Astrocyte (in vitro differentiated cells and primary cell): Measurements from ENCODE around the gene MICALL1. TPM values are rescaled to one million over a fixed set of nuclear protein-coding genes. Genes with fewer than 3 reads are reported as not detected.
A peak's percentile ranks its signal among the peaks of the same experiment; 100 is the strongest.

ENCODE experiments used
- DNase-seq: peaks from one replicate; pipeline ENCODE4 v3.0.0-alpha.2; 2010; ENCODE audit warnings: low read depth
- FAIRE-seq: peaks from 2 replicates; lab custom pipeline; 2011; peaks lifted over from hg19 to GRCh38; lab: Jason Lieb, UNC
- H2AFZ ChIP-seq: 2 replicates; pipeline ENCODE4 v1.6.0; 2012; ENCODE audit warnings: low read depth, low read length, inconsistent platforms
- H3K27ac ChIP-seq: 2 replicates; pipeline ENCODE4 v1.5.1; 2011; ENCODE audit warnings: low read depth, low read length, inconsistent platforms
- H3K27me3 ChIP-seq: 2 replicates; pipeline ENCODE4 v1.6.0; 2011; ENCODE audit warnings: low read length, inconsistent platforms; ENCODE audit not compliant: insufficient read depth
- H3K36me3 ChIP-seq: 2 replicates; pipeline ENCODE4 v1.5.1; 2011; ENCODE audit warnings: low read length, inconsistent platforms; ENCODE audit not compliant: insufficient read depth
- H3K4me1 ChIP-seq: 2 replicates; pipeline ENCODE4 v1.5.1; 2011; ENCODE audit warnings: low read length, inconsistent platforms; ENCODE audit not compliant: insufficient read depth
- H3K4me2 ChIP-seq: 2 replicates; pipeline ENCODE4 v1.6.0; 2012; ENCODE audit warnings: low read length, inconsistent platforms
- H3K4me3 ChIP-seq: 2 replicates; pipeline ENCODE4 v1.5.1; 2011; ENCODE audit warnings: low read depth, mild to moderate bottlenecking, low read length, inconsistent platforms; ENCODE audit not compliant: insufficient read depth
- H3K79me2 ChIP-seq: 2 replicates; pipeline ENCODE4 v1.6.0; 2012; ENCODE audit warnings: mild to moderate bottlenecking, low read length, inconsistent platforms; ENCODE audit not compliant: insufficient read depth
- H3K9ac ChIP-seq: 2 replicates; pipeline ENCODE4 v1.6.0; 2012; ENCODE audit warnings: mild to moderate bottlenecking, low read length, inconsistent platforms
- H3K9me3 ChIP-seq: 2 replicates; pipeline ENCODE4 v1.5.1; 2012; ENCODE audit warnings: low read depth, mild to moderate bottlenecking, low read length, inconsistent platforms; ENCODE audit not compliant: insufficient read depth
- H4K20me1 ChIP-seq: 2 replicates; pipeline ENCODE4 v1.6.0; 2012; ENCODE audit warnings: low read length, inconsistent platforms; ENCODE audit not compliant: insufficient read depth
- H3K27ac Mint-ChIP-seq: one replicate; pipeline ENCODE4 v1.8.0; 2021; ENCODE audit warnings: mild to moderate bottlenecking, mixed read lengths; ENCODE audit not compliant: unreplicated experiment
- H3K27me3 Mint-ChIP-seq: one replicate; pipeline ENCODE4 v1.8.0; 2021; ENCODE audit warnings: low read depth, mixed read lengths; ENCODE audit not compliant: unreplicated experiment
- H3K36me3 Mint-ChIP-seq: one replicate; pipeline ENCODE4 v1.8.0; 2021; ENCODE audit warnings: low read depth, mixed read lengths; ENCODE audit not compliant: unreplicated experiment
- H3K4me1 Mint-ChIP-seq: one replicate; pipeline ENCODE4 v1.8.0; 2021; ENCODE audit warnings: low read depth, mixed read lengths; ENCODE audit not compliant: unreplicated experiment
- H3K4me3 Mint-ChIP-seq: one replicate; pipeline ENCODE4 v1.8.0; 2021; ENCODE audit warnings: mild to moderate bottlenecking, moderate library complexity, mixed read lengths; ENCODE audit not compliant: unreplicated experiment
- H3K9me3 Mint-ChIP-seq: one replicate; pipeline ENCODE4 v1.8.0; 2021; ENCODE audit warnings: mild to moderate bottlenecking, mixed read lengths; ENCODE audit not compliant: unreplicated experiment
- EZH2 ChIP-seq: IDR thresholded peaks from 2 replicates; pipeline ENCODE4 v1.6.1; 2012; ENCODE audit warnings: mild to moderate bottlenecking, low read length, inconsistent platforms; ENCODE audit not compliant: insufficient read depth
- total RNA-seq: library from RNA; stranded (reverse); gene quantifications from 2 replicates; pipeline ENCODE4 v1.2.1, GENCODE V29; 2021
- TF ChIP-seq, protein P1 (sequence below): IDR thresholded peaks from 2 replicates; pipeline ENCODE4 v1.5.1; 2011; ENCODE audit warnings: low read depth, mild to moderate bottlenecking, inconsistent platforms, low read length, moderate library complexity; ENCODE audit not compliant: insufficient read depth

MICALL1 gene
- total RNA-seq, 1 donor from 2014 or later = 131 TPM

DNA sequence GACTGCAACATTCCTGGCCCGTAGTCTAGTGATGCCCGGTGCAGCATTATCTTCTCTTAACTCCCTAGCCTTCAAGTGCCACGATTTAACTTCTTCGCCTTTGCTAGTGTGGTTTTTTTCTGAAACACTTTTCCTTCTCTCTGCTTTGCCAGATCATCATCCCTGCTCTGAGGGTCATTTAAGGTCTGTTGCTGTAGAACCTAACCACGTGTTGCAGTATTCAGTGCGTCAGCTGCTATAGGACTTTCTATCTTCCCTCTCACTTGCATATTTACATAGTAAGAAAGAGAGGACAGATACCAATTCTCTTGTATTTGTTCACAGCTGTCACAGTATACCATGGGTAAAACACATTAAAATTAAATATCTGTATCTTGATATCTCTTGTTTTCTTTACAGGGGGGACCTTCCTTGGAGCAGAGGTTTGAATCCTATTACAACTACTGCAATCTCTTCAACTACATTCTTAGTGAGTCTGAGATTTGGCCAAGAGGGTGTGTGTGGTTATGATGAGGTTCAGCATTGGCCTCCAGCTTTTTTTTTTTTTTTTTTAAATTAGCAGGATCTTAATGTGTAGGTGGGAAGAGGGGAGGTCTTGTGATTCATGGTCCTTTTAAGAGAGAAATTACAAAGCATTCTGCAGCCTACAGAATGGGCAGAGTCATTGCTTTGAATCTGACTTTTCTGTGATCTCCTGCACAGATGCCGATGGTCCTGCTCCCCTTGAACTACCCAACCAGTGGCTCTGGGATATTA, 43.3 kb upstream of the MICALL1 start:
- H3K4me1 Mint-ChIP-seq = peaks cover 17% of the 10 kb centered on the region
- TF ChIP-seq, protein P1, sequence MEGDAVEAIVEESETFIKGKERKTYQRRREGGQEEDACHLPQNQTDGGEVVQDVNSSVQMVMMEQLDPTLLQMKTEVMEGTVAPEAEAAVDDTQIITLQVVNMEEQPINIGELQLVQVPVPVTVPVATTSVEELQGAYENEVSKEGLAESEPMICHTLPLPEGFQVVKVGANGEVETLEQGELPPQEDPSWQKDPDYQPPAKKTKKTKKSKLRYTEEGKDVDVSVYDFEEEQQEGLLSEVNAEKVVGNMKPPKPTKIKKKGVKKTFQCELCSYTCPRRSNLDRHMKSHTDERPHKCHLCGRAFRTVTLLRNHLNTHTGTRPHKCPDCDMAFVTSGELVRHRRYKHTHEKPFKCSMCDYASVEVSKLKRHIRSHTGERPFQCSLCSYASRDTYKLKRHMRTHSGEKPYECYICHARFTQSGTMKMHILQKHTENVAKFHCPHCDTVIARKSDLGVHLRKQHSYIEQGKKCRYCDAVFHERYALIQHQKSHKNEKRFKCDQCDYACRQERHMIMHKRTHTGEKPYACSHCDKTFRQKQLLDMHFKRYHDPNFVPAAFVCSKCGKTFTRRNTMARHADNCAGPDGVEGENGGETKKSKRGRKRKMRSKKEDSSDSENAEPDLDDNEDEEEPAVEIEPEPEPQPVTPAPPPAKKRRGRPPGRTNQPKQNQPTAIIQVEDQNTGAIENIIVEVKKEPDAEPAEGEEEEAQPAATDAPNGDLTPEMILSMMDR = no peak
- TF ChIP-seq EZH2 = no peak
- Histone ChIP-seq H3K9ac (peak overlapping the region; percentile 17), H3K79me2 (peaks cover 33% of the 10 kb centered on the region), H2AFZ (no peak overlapping the region), H3K36me3 (peaks cover 61% of the 10 kb centered on the region), H3K4me2 (peak overlapping the region; percentile 39), H3K4me1 (peaks cover 12% of the 10 kb centered on the region), H3K9me3 (no peaks in the 10 kb centered on the region), H3K4me3 (no peak overlapping the region), H3K27me3 (no peaks in the 10 kb centered on the region), H3K27ac (peak overlapping the region; percentile 28), H4K20me1 (peaks cover 65% of the 10 kb centered on the region)
- H3K9me3 Mint-ChIP-seq = no peaks in the 10 kb centered on the region
- peak overlapping the region; percentile 8 for H3K27ac Mint-ChIP-seq
- peaks cover 22% of the 10 kb centered on the region for H3K36me3 Mint-ChIP-seq
- no peaks in the 10 kb centered on the region for H3K27me3 Mint-ChIP-seq
- FAIRE-seq (no peak), DNase-seq (peak; percentile 60)
- no peak overlapping the region for H3K4me3 Mint-ChIP-seq

DNA sequence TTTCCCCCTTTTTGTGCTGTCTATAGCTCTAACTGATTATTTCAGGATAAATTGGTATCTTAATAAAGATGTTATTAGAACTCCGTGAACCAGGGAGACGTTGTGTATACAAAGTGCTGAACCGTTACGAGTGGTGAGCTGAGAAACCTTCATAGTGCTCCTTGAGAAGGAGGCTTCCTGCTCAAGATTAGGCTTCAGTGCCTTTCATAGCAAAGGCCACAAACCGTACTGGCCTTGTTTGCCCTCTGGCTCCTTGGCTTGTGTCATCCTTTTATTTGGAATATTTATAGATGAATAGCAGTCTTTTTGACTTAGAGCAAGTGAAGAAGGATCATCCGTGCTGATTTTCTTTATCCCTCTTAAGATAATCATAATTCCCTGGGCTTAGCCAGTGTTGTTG, 40.6 kb upstream of the MICALL1 start:
- Histone ChIP-seq H3K9me3 (no peaks in the 10 kb centered on the region), H3K4me2 (no peak overlapping the region), H3K79me2 (peaks cover 39% of the 10 kb centered on the region), H3K27me3 (no peaks in the 10 kb centered on the region), H4K20me1 (peaks cover 62% of the 10 kb centered on the region), H3K27ac (no peak overlapping the region), H3K9ac (no peak overlapping the region), H3K4me3 (no peak overlapping the region), H3K36me3 (peaks cover 64% of the 10 kb centered on the region), H3K4me1 (peaks cover 12% of the 10 kb centered on the region), H2AFZ (no peak overlapping the region)
- Mint-ChIP-seq H3K9me3 (no peaks in the 10 kb centered on the region), H3K4me3 (no peak overlapping the region), H3K36me3 (peaks cover 23% of the 10 kb centered on the region), H3K4me1 (peaks cover 24% of the 10 kb centered on the region), H3K27ac (no peak overlapping the region), H3K27me3 (no peaks in the 10 kb centered on the region)
- TF ChIP-seq, protein P1 = no peak
- TF ChIP-seq EZH2 = no peak
- FAIRE-seq (no peak), DNase-seq (no peak)

DNA sequence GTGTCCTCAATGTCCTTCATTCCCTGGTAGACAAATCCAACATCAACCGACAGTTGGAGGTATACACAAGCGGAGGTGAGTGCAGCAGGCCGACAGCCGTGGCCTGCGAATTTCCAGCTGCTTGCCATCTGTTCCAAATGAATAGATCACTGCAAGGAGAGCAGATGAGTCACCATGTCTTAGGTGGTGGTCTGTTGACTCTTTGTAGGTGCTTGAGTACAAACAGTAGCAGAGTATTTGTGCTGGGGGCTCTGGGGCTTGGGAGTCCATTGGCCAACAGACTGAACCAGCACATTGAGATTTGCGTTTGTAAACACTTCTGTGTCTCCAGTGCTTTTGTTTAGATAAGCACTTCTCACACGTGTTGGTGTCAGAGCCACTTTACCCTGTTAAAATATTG, 35.8 kb upstream of the MICALL1 start:
- peak overlapping the region; percentile 4 for H3K27ac Mint-ChIP-seq
- no peak overlapping the region for H3K4me3 Mint-ChIP-seq
- peak; percentile 39 for DNase-seq
- H3K4me1 Mint-ChIP-seq = peaks cover 10% of the 10 kb centered on the region
- Histone ChIP-seq H2AFZ (no peak overlapping the region), H3K27ac (no peak overlapping the region), H3K4me3 (no peak overlapping the region), H3K9me3 (no peaks in the 10 kb centered on the region), H3K27me3 (no peaks in the 10 kb centered on the region), H3K4me2 (no peak overlapping the region), H3K4me1 (no peaks in the 10 kb centered on the region), H3K9ac (no peak overlapping the region), H3K36me3 (peaks cover 66% of the 10 kb centered on the region), H4K20me1 (peaks cover 52% of the 10 kb centered on the region), H3K79me2 (peaks cover 30% of the 10 kb centered on the region)
- peaks cover 18% of the 10 kb centered on the region for H3K36me3 Mint-ChIP-seq
- TF ChIP-seq EZH2 = no peak
- TF ChIP-seq, protein P1 = no peak
- no peaks in the 10 kb centered on the region for H3K9me3 Mint-ChIP-seq
- no peaks in the 10 kb centered on the region for H3K27me3 Mint-ChIP-seq
- no peak for FAIRE-seq
